AG10803 (cell line): ENCODE data around the gene COQ7.

Experiments
- DNase-seq: peaks from one replicate; pipeline ENCODE4 v3.0.0; 2010; ENCODE audit warnings: low read depth
- H3K4me3 ChIP-seq: 2 replicates; pipeline ENCODE4 v1.5.1; 2011; ENCODE audit warnings: mild to moderate bottlenecking, low read length, control low read depth
- TF ChIP-seq, protein P1 (sequence below): conservative IDR thresholded peaks from 2 replicates; pipeline ENCODE4 v1.5.1; 2011; ENCODE audit warnings: mild to moderate bottlenecking, low read length, control low read depth, inconsistent platforms

Gene COQ7

DNA sequence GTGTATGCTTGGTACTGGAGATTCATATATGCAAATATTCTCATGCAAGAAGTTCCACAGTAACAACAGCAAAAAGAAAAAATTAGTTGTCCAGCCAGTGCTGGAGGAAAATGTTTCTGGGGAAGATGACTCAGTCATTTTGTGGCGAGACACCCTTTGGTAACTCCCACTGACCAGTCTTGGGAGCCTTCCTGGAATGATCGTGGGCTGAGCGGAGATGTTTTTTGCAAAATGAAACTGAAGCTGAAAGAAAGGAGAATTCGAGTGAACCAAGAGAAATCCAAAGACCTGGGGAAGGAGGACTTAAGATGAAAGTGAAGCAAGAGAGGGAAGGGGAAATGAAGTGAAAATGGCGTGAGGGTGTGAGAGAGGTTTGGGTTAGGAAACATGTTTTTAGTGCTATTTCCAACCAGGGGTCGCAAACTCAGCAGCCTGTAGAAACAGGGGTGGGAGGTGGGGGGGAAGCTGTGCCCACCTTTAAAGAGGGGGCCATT, 51.6 kb downstream of the COQ7 start:
- peak overlapping the region; percentile 74 for H3K4me3 ChIP-seq
- DNase-seq: peak; percentile 89
- TF ChIP-seq, protein P1, sequence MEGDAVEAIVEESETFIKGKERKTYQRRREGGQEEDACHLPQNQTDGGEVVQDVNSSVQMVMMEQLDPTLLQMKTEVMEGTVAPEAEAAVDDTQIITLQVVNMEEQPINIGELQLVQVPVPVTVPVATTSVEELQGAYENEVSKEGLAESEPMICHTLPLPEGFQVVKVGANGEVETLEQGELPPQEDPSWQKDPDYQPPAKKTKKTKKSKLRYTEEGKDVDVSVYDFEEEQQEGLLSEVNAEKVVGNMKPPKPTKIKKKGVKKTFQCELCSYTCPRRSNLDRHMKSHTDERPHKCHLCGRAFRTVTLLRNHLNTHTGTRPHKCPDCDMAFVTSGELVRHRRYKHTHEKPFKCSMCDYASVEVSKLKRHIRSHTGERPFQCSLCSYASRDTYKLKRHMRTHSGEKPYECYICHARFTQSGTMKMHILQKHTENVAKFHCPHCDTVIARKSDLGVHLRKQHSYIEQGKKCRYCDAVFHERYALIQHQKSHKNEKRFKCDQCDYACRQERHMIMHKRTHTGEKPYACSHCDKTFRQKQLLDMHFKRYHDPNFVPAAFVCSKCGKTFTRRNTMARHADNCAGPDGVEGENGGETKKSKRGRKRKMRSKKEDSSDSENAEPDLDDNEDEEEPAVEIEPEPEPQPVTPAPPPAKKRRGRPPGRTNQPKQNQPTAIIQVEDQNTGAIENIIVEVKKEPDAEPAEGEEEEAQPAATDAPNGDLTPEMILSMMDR: no peak

DNA sequence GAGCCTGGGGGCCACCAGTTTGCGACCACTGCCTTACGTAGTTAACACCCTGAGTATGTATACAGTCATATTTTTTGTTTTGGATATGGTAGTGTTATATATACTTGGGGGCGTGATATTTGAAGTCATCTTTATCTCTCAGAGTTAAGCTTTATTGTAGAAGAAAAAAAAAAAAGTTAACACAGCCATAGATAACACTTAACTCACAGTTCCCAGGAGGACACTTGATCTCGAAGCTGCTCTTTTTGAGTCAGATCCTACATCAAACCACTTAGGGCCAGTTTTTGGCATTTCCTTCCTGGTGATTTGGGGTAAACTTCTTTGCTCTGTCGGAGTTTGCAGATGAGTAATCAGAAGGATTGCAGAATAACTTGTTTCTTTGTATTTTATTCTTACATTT, 52.1 kb downstream of the COQ7 start:
- TF ChIP-seq, protein P1: no peak
- H3K4me3 ChIP-seq: peak overlapping the region; percentile 74
- DNase-seq: peak; percentile 87

DNA sequence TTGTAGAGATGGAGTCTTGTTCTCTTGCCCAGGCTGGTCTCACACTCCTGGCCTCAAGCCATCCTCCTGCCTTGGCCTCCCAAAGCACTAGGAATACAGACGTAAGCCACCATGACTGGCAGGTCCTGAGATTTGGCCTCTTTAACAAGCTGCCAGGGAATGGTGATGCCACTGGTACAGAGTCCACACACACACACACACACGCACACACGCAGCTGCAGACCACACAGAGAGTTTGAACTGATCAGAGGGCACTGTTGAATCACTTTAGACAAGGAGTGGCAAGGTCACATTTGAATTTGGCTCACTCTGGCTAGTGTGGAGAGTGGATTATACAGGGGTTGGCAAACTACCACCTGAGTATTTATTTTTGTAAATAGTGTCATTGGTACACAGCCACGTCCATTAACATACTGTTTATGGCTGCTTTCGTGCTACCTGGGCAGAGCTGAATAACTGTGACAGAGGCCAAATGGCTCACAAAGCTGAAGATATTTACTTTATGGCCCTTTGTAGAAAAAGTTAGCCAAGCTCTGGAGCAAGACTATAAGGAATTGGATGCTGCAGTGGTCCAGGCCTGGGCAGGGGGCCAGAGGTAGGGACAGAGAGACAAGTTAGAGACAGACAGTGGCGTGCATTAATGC, 56.2 kb downstream of the COQ7 start:
- TF ChIP-seq, protein P1: no peak
- H3K4me3 ChIP-seq: no peak overlapping the region
- DNase-seq: no peak

DNA sequence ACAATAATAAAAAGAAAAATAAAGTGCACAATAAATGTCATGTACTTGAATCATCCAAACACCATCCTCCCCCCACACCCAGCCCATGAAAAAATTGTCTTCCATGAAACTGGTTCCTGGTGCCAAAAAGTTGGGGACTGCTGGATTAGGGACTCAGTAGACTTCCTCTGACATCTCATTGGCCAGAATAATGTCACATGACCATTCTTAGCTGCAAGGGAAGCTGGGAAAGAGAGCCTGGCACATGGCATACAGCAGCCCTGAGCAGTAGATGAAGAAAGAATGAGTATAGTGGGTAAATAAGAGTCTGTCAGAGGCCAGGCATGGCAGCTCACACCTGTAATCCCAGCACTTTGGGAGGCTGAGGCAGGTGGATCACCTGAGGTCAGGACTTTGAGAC, 58.9 kb downstream of the COQ7 start:
- no peak for DNase-seq
- TF ChIP-seq, protein P1: no peak
- no peak overlapping the region for H3K4me3 ChIP-seq

DNA sequence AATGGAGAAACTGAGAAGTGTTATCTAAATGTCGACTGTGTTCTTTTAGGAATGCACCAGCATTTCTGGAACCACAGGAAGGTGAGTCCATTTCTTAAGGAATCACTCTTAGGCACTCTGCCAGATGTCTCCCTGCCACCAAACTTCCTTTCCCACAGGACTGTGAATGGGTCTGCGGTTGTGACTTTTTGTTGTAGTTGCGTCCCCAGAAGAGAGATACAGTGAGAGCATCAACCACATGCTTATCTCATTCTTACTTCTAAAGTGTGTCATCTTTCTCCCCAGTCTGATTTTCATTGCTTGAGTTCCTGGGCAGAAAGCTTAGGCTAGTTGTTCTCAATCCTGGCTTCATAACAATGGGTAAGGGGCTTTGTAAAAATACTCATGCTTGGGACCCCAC, 59.8 kb downstream of the COQ7 start:
- TF ChIP-seq, protein P1: no peak
- H3K4me3 ChIP-seq: no peak overlapping the region
- no peak for DNase-seq

DNA sequence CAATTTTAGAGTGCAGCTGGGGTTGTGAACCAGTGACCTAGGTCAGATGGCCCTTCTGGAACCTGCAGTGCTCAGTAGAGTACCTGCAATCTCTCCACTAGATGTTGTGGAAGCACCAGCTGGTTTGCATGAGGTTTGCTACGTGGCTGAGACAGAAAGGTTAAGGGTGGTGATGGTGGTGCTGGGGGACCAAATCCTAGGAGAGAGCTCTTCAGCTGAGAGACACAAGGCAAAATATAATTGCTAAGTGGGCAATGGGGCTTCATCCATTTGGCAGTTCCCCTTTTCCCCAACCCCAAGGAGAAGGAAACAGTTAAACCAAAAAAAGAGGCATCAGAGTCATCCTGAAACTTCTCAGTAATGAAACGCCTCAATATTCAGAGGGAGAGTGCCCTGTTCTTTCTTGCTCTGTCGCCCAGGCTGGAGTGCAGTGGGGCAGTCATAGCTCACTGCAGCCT, 60.3 kb downstream of the COQ7 start:
- H3K4me3 ChIP-seq: no peak overlapping the region
- DNase-seq: no peak
- TF ChIP-seq, protein P1: no peak

DNA sequence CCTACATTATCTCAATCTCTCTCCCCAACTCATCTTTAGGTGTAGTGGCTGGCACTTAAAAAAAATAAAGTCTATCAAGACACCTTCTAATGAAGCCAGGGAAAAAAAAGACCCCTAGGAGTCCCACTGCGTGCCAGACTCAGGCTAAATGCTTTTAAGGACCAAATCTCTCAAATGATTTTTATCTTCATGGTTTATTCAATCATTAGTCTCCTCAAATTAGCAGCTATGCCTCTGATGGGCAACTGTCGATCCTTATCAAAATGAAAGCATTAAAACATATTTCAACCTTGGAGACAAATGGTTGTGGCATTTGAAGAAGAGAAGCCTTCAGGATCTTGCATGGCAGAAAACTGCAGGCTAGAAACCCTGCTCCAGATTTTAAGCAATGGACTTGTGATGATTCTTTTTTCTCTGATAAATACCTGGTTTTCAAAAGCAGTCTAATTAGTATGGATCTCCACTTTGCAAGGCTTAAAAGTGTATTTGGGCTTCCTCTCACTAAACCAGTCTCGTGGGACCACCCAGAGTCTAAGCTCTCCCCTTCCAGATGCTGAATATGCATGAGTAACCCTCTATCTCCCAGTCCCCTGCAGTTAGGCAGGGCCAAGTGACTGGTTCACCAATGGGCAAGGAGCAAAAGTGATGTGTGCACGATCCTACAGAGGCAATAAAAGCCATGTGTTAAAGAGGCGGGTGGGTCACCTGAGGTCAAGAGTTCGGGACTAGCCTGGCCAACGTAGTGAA, 61.2 kb downstream of the COQ7 start:
- H3K4me3 ChIP-seq: no peak overlapping the region
- TF ChIP-seq, protein P1: no peak
- no peak for DNase-seq
